Progenitor cell of endocrine pancreas (in vitro differentiated cells): Measurements from ENCODE around the gene KCNK1. TPM values are rescaled to one million over a fixed set of nuclear protein-coding genes. Genes with fewer than 3 reads are reported as not detected.

Experiments used
- DNase-seq: peaks from one replicate; pipeline ENCODE4 v3.0.0; 2021; ENCODE audit warnings: low spot score; ENCODE audit not compliant: unreplicated experiment
- H3K27ac Mint-ChIP-seq: 2 replicates; pipeline ENCODE4 v1.8.0; 2021; ENCODE audit warnings: mild to moderate bottlenecking, moderate library complexity, mixed read lengths
- H3K27me3 Mint-ChIP-seq: 2 replicates; pipeline ENCODE4 v1.8.0; 2021; ENCODE audit warnings: mixed read lengths
- H3K36me3 Mint-ChIP-seq: 2 replicates; pipeline ENCODE4 v1.8.0; 2022; ENCODE audit warnings: mixed read lengths; ENCODE audit not compliant: insufficient read depth
- H3K4me1 Mint-ChIP-seq: 2 replicates; pipeline ENCODE4 v1.8.0; 2021; ENCODE audit warnings: low read depth, mixed read lengths
- H3K4me3 Mint-ChIP-seq: 2 replicates; pipeline ENCODE4 v1.8.0; 2021; ENCODE audit warnings: low read depth, mild to moderate bottlenecking, moderate library complexity, mixed read lengths
- H3K9me3 Mint-ChIP-seq: 2 replicates; pipeline ENCODE4 v1.8.0; 2021; ENCODE audit warnings: low read depth, mixed read lengths
- total RNA-seq: library from RNA; stranded (reverse); gene quantifications from 2 replicates; pipeline ENCODE4 v1.2.1, GENCODE V29; 2021
- TF ChIP-seq, protein P1 (sequence below): fragments of 200-600 bp; sonication (generic); IDR thresholded peaks from one replicate; pipeline ENCODE4 v1.5.0; 2021; ENCODE audit warnings: antibody characterized with exemption, mild to moderate bottlenecking; ENCODE audit not compliant: unreplicated experiment

Gene KCNK1
- total RNA-seq, 1 donor from 2014 or later, result 9.7 TPM

GRCh38 chr1:233671286-233671685, 57.4 kb downstream of the KCNK1 start:
- no peak overlapping the region for H3K4me3 Mint-ChIP-seq
- no peak overlapping the region for H3K27ac Mint-ChIP-seq
- H3K27me3 Mint-ChIP-seq, result no peaks in the 10 kb centered on the region
- TF ChIP-seq, protein P1, sequence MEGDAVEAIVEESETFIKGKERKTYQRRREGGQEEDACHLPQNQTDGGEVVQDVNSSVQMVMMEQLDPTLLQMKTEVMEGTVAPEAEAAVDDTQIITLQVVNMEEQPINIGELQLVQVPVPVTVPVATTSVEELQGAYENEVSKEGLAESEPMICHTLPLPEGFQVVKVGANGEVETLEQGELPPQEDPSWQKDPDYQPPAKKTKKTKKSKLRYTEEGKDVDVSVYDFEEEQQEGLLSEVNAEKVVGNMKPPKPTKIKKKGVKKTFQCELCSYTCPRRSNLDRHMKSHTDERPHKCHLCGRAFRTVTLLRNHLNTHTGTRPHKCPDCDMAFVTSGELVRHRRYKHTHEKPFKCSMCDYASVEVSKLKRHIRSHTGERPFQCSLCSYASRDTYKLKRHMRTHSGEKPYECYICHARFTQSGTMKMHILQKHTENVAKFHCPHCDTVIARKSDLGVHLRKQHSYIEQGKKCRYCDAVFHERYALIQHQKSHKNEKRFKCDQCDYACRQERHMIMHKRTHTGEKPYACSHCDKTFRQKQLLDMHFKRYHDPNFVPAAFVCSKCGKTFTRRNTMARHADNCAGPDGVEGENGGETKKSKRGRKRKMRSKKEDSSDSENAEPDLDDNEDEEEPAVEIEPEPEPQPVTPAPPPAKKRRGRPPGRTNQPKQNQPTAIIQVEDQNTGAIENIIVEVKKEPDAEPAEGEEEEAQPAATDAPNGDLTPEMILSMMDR, result no peak
- DNase-seq, result no peak
- H3K9me3 Mint-ChIP-seq, result peaks cover 3% of the 10 kb centered on the region
- H3K4me1 Mint-ChIP-seq, result peaks cover 11% of the 10 kb centered on the region
- peaks cover 27% of the 10 kb centered on the region for H3K36me3 Mint-ChIP-seq

DNA sequence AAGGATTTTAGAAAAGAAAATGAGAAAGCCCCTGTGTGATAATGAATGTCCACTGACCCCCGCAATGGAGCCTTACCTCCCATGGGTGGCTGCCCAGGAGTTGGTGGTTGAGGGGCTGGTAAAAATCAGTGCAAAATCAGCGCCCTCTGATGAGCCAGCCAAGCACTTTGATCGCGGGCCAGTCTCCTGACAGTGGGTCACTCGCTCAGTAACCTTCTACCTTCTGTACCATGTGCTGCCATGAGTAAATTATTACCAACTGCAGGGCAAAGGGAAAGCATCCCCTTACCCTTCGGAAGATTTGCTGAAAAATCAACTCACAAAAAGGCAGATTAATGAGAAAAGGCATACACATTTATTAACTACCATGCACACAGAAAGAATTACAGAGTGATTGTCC, 58.8 kb downstream of the KCNK1 start:
- H3K27ac Mint-ChIP-seq, result no peak overlapping the region
- peaks cover 24% of the 10 kb centered on the region for H3K36me3 Mint-ChIP-seq
- DNase-seq, result no peak
- peaks cover 3% of the 10 kb centered on the region for H3K9me3 Mint-ChIP-seq
- TF ChIP-seq, protein P1, result no peak
- no peak overlapping the region for H3K4me3 Mint-ChIP-seq
- H3K27me3 Mint-ChIP-seq, result no peaks in the 10 kb centered on the region
- peaks cover 14% of the 10 kb centered on the region for H3K4me1 Mint-ChIP-seq

- no peaks in the 10 kb centered on the region for H3K27me3 Mint-ChIP-seq
- H3K4me3 Mint-ChIP-seq, result no peak overlapping the region
- H3K4me1 Mint-ChIP-seq, result peaks cover 14% of the 10 kb centered on the region
- H3K27ac Mint-ChIP-seq, result no peak overlapping the region
- H3K9me3 Mint-ChIP-seq, result peaks cover 3% of the 10 kb centered on the region
- peaks cover 23% of the 10 kb centered on the region for H3K36me3 Mint-ChIP-seq
- no peak for DNase-seq
- TF ChIP-seq, protein P1, result no peak
Observed at GRCh38 chr1:233673261-233673946, 59.5 kb downstream of the KCNK1 start.

- TF ChIP-seq, protein P1, result no peak
- Mint-ChIP-seq H3K27ac (no peak overlapping the region), H3K4me1 (peaks cover 14% of the 10 kb centered on the region), H3K36me3 (peaks cover 26% of the 10 kb centered on the region), H3K4me3 (no peak overlapping the region), H3K9me3 (peaks cover 3% of the 10 kb centered on the region), H3K27me3 (no peaks in the 10 kb centered on the region)
- no peak for DNase-seq
Observed at GRCh38 chr1:233673947-233674431, 60.1 kb downstream of the KCNK1 start.

GRCh38 chr1:233675446-233675845, 61.5 kb downstream of the KCNK1 start:
- no peak for DNase-seq

More at GRCh38 chr1:233675446-233675845, 61.5 kb downstream of the KCNK1 start:
- TF ChIP-seq, protein P1, result no peak
- H3K36me3 Mint-ChIP-seq, result peaks cover 21% of the 10 kb centered on the region
- peaks cover 14% of the 10 kb centered on the region for H3K4me1 Mint-ChIP-seq
- no peak overlapping the region for H3K27ac Mint-ChIP-seq
- H3K4me3 Mint-ChIP-seq, result no peak overlapping the region
- H3K27me3 Mint-ChIP-seq, result no peaks in the 10 kb centered on the region
- no peaks in the 10 kb centered on the region for H3K9me3 Mint-ChIP-seq
